Measurements from ENCODE around the gene GINM1.

GRCh38 chr6:149586149-149586548 is 20.0 kb downstream of the GINM1 start:
- no peak for TF ChIP-seq NFRKB (IDR thresholded peaks at IDR 0.05)
- TF ChIP-seq SP1 (IDR thresholded peaks at IDR 0.05): no peak
- TF ChIP-seq PKNOX1 (IDR thresholded peaks at IDR 0.05): no peak
- TF ChIP-seq FOXM1 (IDR thresholded peaks at IDR 0.05; ENCODE audit: borderline replicate concordance): no peak
- no peak for TF ChIP-seq FOXK2 (IDR thresholded peaks at IDR 0.05)
- TF ChIP-seq BHLHE40 (IDR thresholded peaks at IDR 0.05; ENCODE audit: borderline replicate concordance): no peak

Measured in HEK293T (cell line).